Activated T-cell treated with anti-CD3 and anti-CD28 coated beads for 1 hour (primary cell): ENCODE measurements around the gene ASAP2.
"Not testable (repeated sequence)": the region's sequence is repeated elsewhere in the genome, so short reads cannot be mapped to it uniquely, and the experiment has no call there.

Source experiments
- DNase-seq: peaks from one replicate; pipeline ENCODE4 v3.0.0-alpha.2; 2020; ENCODE audit warnings: low read depth

The ASAP2 gene

GRCh38 chr2:9380702-9381628 is 174.4 kb downstream of the ASAP2 start:
- no peak for DNase-seq

- no peak for DNase-seq
Measured at GRCh38 chr2:9382604-9383235, 176.1 kb downstream of the ASAP2 start.

- no peak for DNase-seq
Measured at GRCh38 chr2:9384521-9384920, 177.9 kb downstream of the ASAP2 start.

- no peak for DNase-seq
Measured at GRCh38 chr2:9385841-9386240, 179.2 kb downstream of the ASAP2 start.

GRCh38 chr2:9388199-9388681 is 181.6 kb downstream of the ASAP2 start:
- no peak for DNase-seq

- DNase-seq = no peak
Measured at GRCh38 chr2:9388950-9389911, 182.6 kb downstream of the ASAP2 start.

- no peak for DNase-seq
Measured at GRCh38 chr2:9390151-9390850, 183.7 kb downstream of the ASAP2 start.

GRCh38 chr2:9390991-9391390 is 184.4 kb downstream of the ASAP2 start:
- DNase-seq = no peak

- DNase-seq = no peak
Measured at GRCh38 chr2:9391961-9392720, 185.5 kb downstream of the ASAP2 start.

- no peak for DNase-seq
Measured at GRCh38 chr2:9392898-9393765, 186.5 kb downstream of the ASAP2 start.

GRCh38 chr2:9394816-9395215 is 188.2 kb downstream of the ASAP2 start:
- no peak for DNase-seq

- DNase-seq = no peak
Measured at GRCh38 chr2:9397201-9397600, 190.6 kb downstream of the ASAP2 start.

- not testable (repeated sequence) for DNase-seq
Measured at GRCh38 chr2:9398251-9398650, 191.6 kb downstream of the ASAP2 start.

- DNase-seq = no peak
Measured at GRCh38 chr2:9398881-9399780, 192.5 kb downstream of the ASAP2 start.

- no peak for DNase-seq
Measured at GRCh38 chr2:9400268-9401058, 193.9 kb downstream of the ASAP2 start.

GRCh38 chr2:9401059-9401547 is 194.5 kb downstream of the ASAP2 start:
- DNase-seq = no peak

GRCh38 chr2:9401646-9402371 is 195.2 kb downstream of the ASAP2 start:
- DNase-seq = no peak
